GM04503 (cell line): ENCODE results near the gene PIK3C3.

Experiments
- DNase-seq: peaks from one replicate; pipeline ENCODE4 v3.0.0-alpha.2; 2012; ENCODE audit warnings: low read depth

The PIK3C3 gene

GRCh38 chr18:41954827-41955613 is at the start of gene PIK3C3:
PIK3C3 (plus strand) TSS chr18:41955234; CDS start chr18:41955292, 58 bp downstream.
- peak; percentile 79 for DNase-seq

DNA sequence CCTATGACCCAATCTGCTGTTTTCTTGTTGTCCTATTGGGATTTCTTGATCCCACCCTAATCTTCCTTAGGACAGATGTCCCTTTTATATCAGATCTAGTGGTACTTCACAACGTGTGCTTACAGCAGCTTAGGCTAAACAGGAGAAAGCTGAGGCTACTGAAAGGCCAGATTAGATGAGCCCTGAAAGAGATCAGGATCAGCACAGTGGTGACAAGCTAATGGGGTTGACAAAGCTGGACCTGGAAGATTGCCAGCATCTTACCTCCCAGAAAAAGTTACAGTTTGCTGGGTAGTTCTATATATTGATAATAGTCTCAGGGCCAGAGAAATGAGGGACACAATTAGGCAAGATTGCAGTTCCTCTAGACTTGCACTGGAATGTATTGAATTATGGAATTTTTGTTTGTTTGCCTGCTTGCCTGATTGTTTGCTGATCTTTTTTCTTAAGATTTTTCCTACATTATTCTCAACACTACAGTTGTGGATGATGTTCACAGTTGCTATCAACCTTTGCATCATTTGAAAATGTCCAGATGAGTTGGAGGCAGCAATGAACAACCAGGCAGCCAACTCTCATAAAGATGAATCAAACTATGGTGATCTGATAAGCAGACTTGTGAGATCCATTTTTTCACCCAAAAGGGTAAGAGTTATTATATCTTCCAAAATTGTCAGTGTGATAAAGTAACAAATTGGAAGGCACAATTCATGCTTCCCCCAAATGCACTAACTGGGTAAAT is 49.1 kb upstream of the PIK3C3 start:
- no peak for DNase-seq

DNA sequence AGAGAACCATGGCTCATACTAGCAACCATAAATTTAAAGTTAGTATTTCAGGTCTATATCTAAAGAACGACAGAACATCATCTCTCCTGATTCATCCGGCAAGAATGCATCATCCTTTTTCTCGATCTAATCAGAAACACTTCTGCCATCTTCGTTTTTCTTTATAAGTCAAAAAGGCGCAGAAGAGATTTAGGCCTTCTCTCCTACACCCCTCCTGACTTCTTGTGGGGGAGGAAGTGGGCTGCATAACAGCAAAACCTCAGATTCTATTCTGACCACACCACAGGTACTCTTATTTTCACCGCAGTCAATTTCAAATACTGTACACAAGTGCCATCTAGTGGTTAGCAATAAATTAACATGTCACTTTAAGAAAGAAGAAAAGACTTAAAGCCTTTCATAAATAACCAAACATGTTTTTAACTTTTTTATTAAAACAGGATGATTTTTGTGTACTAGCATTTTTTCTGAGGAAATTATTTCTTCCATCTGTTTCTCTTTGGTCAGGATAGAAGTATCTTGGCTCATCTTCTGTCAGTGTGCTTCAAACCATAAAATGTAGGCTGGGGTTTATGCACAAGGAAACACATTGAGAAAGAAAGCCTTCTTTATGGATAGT is 48.4 kb upstream of the PIK3C3 start:
- peak; percentile 9 for DNase-seq

DNA sequence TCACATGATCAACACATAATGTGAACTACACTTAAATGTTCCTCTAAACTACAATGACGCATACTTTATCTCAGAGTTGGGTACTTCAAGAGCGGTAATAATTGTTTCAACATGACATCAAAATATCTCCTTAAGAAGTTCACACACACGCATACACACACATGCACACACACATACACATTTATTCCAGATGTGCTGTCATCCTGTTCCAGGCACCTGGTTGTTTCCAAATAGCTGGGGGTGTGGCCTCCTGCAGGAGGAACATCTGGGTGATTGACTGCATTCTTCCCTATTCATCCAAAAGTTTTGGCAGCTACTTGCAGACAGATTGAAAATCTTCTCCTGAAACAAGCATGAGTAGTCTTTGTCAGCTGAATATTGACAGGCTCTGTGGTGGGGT is 37.9 kb upstream of the PIK3C3 start:
- no peak for DNase-seq

DNA sequence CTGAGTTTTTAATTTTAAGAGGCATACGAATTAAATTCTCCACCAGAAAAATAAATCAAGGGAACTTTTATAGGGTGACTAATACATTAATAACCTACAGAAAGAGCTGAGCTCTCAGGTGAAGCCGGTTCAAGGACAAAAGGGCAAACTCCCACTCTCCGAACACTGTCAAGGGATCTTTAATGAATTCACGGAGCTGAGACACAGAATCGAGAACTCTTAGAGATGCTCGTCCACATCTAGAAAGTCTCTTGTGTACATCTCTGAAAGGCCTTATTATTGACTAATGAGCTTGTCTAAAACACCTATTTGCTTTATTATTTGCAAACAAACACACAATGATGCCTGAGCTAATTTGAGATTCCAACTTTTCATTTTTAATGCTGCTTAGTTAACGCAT is 33.3 kb upstream of the PIK3C3 start:
- no peak for DNase-seq

- no peak for DNase-seq
These were observed 32.9 kb upstream of the PIK3C3 start for GRCh38 chr18:41922176-41922575.

- DNase-seq = no peak
These were observed 32.2 kb upstream of the PIK3C3 start for GRCh38 chr18:41922841-41923240.

DNA sequence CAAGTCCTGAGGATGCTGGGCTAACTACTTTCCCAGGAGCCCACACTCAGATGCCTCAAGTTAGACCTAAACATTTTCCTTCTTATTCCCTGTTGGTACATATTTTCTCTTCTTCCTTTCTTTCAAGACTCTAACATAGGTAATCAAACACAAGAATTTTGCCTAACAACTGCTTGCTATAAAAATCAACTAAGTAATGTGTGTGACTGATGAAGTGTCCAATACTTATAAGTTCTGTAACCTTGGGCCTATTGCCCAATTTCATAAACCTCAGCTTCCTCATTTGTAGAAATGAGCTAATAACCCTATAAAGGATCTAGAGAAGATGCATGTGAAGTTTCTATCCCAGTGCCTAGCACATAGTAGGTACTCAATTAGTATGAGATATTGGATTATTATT is 31.6 kb upstream of the PIK3C3 start:
- no peak for DNase-seq

DNA sequence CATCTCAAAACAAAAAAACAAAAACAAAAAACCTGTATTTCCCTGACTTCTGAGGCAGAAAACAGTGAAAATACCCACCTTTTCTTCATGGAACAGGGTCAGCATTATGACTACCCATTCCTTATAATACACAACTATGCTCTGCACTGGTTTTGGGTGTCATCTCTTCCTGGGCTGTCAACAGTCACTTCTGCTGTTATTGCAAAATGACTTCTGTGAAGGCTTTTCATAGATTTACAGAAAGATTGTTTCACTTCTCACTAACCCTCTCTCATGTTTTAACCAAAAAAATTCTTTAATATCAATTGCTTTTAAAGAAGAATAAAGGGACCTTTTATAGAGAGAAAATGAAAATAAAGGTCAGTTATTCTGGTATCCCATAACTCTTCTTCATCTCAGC is 26.5 kb upstream of the PIK3C3 start:
- DNase-seq = no peak

DNA sequence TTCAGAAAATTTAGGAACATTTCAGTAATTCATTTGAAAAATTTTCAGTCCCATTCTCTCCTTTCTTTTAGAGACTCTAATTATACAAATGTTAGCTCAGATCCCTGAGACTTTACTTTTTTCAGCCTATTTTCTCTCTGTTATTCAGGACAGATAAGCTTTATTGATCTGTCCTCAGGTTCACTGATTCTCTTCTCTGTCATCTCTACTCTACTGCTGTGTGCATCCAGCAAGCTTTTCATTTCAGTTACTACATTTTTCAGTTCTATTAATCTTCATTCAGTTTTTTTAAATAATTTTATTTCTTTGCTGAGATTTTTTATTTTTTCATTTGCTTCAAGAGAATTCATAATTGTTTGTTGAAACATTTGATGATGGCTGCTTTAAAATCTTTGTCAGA is 22.1 kb upstream of the PIK3C3 start:
- no peak for DNase-seq

DNA sequence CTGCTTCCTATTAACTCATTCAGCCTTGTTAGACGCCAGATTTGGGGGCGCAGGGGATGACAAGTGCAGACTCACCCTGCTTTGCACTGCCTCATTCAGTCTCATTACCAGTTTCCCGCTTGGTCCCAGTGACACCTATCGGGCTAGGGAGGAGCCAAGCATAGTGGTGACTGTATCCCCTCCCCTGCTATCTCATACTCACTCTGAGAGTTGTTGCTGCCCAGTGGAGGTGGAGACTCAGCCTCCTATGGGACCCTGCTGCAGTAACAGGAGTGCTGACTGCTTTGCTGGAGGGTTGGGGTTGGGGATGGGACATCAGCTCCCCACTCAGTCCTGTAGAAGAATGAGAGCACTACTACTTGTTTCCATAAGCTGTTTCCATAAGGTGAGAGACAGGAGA is 21.3 kb upstream of the PIK3C3 start:
- DNase-seq = no peak

DNA sequence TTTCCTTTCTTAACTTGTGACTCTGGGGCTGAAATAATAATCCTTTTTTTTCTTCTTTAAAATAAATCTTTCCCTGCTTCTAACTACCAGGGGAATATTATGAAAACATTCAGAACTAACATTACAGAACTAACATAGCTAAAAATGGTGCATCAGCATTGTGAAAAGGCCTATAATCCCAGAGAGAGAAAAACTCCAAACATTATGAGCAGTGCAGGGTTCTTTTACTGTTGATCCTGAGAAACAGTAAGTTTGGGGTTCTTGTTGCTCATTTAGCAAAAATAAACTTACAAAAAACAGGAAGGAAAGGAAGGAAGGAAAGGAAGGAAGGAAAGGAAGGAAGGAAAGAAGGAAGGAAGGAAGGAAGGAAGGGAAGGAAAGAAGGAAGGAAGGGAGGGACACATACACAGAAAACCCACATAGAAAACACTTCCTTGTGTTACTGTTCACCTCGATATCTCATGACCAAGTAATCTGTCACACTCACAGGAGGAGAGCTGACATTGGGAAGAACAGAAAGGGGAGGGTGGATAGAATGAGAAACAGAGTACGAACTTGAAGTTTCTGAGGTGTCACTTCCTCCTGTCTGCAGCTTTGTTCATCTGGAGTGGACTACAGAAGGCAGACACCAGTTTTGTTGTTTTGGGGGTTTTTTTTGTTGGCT is 18.4 kb upstream of the PIK3C3 start:
- no peak for DNase-seq

- peak; percentile 87 for DNase-seq
These were observed 16.6 kb upstream of the PIK3C3 start for GRCh38 chr18:41938445-41938844.

DNA sequence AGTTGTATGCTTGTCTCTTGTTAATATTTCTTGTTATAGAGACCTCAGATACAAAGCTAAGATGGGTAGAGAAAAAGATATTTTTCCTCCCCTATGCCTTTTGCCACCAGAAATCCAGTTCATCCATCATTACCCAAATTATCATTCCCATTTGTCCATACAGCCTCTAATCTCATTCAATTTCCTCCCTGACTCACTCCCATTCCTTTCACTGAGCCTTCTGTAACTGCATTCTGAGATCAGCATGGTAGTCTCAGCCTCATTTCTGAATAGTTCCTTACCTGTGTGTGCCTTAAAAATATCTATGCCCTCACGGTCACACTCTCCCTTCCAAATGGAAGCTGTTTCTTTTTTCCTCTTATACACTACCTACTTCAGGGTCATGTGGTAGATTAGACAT is 15.7 kb upstream of the PIK3C3 start:
- no peak for DNase-seq

DNA sequence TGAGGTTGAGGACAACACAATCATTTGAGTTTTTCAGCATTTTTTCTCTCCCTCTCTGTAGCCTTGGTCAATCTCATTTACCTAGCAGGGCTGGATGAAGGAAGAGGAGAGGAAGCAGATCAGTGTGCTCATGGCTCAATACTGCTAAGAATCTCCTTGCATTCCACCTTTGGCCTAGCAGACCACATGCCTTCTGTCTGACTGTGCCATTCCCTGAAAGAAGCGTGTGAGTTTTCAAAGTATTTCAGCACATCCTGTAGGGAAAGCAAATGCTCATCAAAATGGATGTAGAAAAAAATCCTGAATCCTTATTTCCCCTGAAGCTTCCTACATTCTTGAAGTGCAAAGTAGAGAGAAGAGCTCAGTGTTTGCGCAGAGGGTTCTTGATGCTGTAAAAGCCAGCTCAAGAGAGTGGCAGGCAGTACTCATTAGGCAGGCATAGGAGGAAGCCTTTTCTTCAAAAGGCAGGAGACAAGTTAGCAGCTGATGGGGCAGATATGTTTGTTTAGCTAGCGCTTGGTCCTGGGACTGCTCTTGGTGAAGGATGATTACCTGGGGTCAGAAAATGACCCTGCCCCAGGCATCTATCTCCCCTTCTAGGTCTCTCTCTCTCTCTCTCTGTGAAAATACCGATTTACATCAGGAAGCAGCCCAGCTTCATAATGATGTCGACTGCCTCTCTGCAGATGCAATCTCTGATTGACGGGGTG is 14.4 kb upstream of the PIK3C3 start:
- peak; percentile 83 for DNase-seq

- no peak for DNase-seq
These were observed 12.8 kb upstream of the PIK3C3 start for GRCh38 chr18:41942254-41942653.

- DNase-seq = no peak
These were observed 6.4 kb upstream of the PIK3C3 start for GRCh38 chr18:41948544-41949110.

- DNase-seq = no peak
These were observed 5.7 kb upstream of the PIK3C3 start for GRCh38 chr18:41949206-41949920.

GRCh38 chr18:41955688-41956087 is 654 bp downstream of the PIK3C3 start:
- DNase-seq = no peak

DNA sequence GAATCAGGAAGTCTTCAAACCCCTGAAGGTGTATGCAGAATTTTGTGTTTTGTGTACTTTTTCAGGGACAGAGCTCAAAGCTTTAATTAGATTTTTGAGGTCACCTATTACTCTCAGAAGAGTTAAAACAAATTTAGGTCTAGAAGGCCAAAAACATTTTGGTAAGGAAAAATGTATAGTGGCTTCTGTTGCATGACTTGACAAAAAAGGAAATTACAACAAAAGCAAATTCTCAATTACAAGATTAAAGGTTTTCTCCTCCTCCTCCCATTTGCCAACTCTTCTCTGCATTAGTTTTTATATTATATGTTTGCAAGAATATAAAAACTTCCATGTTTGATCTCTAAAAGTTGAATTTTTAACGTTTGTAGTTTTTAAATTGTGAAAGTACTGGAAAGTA is 4.0 kb downstream of the PIK3C3 start:
- no peak for DNase-seq
